OCI-LY3 (cell line): ENCODE results near the gene IFI35.

Experiments
- H2AFZ ChIP-seq: fragments of 200-600, 300-600 bp; shearing (Covaris generic); 2 replicates; pipeline ENCODE4 v1.6.0; 2014; ENCODE audit warnings: antibody characterized with exemption, low read depth, low read length
- H3K27ac ChIP-seq: fragments of 200-600, 300-600 bp; sonication (generic); 2 replicates; pipeline ENCODE4 v1.5.1; 2014; ENCODE audit warnings: mild to moderate bottlenecking, low read length, moderate library complexity, mixed read lengths
- H3K27me3 ChIP-seq: fragments of 200-600, 300-600 bp; sonication (generic); 2 replicates; pipeline ENCODE4 v1.6.1; 2014; ENCODE audit warnings: low read depth, low read length, mixed read lengths
- H3K36me3 ChIP-seq: fragments of 200-600, 300-600 bp; sonication (generic); replicated peaks from 2 replicates; pipeline ENCODE3; 2014; ENCODE audit warnings: low read depth, low read length, mixed read lengths
- H3K4me1 ChIP-seq: fragments of 300-600, 200-600 bp; sonication (generic); 2 replicates; pipeline ENCODE4 v1.6.1; 2014; ENCODE audit warnings: low read length, mixed read lengths
- H3K4me2 ChIP-seq: fragments of 200-600, 300-600 bp; sonication (generic); 2 replicates; pipeline ENCODE4 v1.6.1; 2014; ENCODE audit warnings: low read length, mixed read lengths
- H3K4me3 ChIP-seq: fragments of 300-600, 200-600 bp; sonication (generic); 2 replicates; pipeline ENCODE4 v1.5.1; 2014; ENCODE audit warnings: antibody characterized with exemption, mild to moderate bottlenecking, low read length, moderate library complexity
- H3K79me2 ChIP-seq: fragments of 300-600, 200-600 bp; shearing (Covaris generic); 2 replicates; pipeline ENCODE4 v1.6.1; 2014; ENCODE audit warnings: mild to moderate bottlenecking, low read length, mixed read lengths
- H3K9ac ChIP-seq: fragments of 300-600, 200-600 bp; shearing (Covaris generic); 2 replicates; pipeline ENCODE4 v1.6.0; 2014; ENCODE audit warnings: mild to moderate bottlenecking, low read length, moderate library complexity
- H3K9me3 ChIP-seq: fragments of 200-600, 300-600 bp; shearing (Covaris generic); 2 replicates; pipeline ENCODE4 v1.6.1; 2014; ENCODE audit warnings: low read length, mixed read lengths; ENCODE audit not compliant: insufficient read depth
- H4K20me1 ChIP-seq: fragments of 200-600, 300-600 bp; sonication (generic); 2 replicates; pipeline ENCODE4 v1.6.1; 2016; ENCODE audit warnings: low read length, mixed read lengths; ENCODE audit not compliant: insufficient read depth
- EZH2phosphoT487 ChIP-seq: fragments of 200-600 bp; shearing (Covaris generic); IDR thresholded peaks from 2 replicates; pipeline ENCODE4 v1.6.1; 2018; ENCODE audit warnings: antibody characterized with exemption, mixed run types, low read depth
- TF ChIP-seq, protein P1 (sequence below): fragments of 200-600, 300-600 bp; sonication (generic); IDR thresholded peaks from 2 replicates; pipeline ENCODE4 v1.5.1; 2014; ENCODE audit warnings: antibody characterized with exemption, low read length, low read depth

IFI35 gene

GRCh38 chr17:42979511-42980273 is 26.9 kb upstream of the IFI35 start, which contains the start of gene PTGES3L:
Gene PTGES3L, minus strand, starts transcription at chr17:42980080. Its CDS starts 27 bp downstream, at chr17:42980053.
- 0 out of 2 replicates have a peak within 1 kb of the TSS, but pooled peaks have one; percentile 19 for H2AFZ ChIP-seq
- peak within 1 kb of the TSS; percentile 95 for H3K9ac ChIP-seq
- peaks cover 5% of the 10 kb centered on the region; the same call in 1 of the 2 replicates for H4K20me1 ChIP-seq
- TF ChIP-seq EZH2phosphoT487, result no peak
- TF ChIP-seq, protein P1, sequence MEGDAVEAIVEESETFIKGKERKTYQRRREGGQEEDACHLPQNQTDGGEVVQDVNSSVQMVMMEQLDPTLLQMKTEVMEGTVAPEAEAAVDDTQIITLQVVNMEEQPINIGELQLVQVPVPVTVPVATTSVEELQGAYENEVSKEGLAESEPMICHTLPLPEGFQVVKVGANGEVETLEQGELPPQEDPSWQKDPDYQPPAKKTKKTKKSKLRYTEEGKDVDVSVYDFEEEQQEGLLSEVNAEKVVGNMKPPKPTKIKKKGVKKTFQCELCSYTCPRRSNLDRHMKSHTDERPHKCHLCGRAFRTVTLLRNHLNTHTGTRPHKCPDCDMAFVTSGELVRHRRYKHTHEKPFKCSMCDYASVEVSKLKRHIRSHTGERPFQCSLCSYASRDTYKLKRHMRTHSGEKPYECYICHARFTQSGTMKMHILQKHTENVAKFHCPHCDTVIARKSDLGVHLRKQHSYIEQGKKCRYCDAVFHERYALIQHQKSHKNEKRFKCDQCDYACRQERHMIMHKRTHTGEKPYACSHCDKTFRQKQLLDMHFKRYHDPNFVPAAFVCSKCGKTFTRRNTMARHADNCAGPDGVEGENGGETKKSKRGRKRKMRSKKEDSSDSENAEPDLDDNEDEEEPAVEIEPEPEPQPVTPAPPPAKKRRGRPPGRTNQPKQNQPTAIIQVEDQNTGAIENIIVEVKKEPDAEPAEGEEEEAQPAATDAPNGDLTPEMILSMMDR, result no peak
- H3K27me3 ChIP-seq, result no peaks in the 10 kb centered on the region
- peak within 1 kb of the TSS; percentile 98 for H3K4me2 ChIP-seq
- peak within 1 kb of the TSS; percentile 83 for H3K4me3 ChIP-seq
- H3K9me3 ChIP-seq, result no peaks in the 10 kb centered on the region
- H3K79me2 ChIP-seq, result peaks cover 50% of the 10 kb centered on the region
- peaks cover 50% of the 10 kb centered on the region for H3K4me1 ChIP-seq
- peaks cover 13% of the 10 kb centered on the region for H3K36me3 ChIP-seq
- peak within 1 kb of the TSS; percentile 88 for H3K27ac ChIP-seq

DNA sequence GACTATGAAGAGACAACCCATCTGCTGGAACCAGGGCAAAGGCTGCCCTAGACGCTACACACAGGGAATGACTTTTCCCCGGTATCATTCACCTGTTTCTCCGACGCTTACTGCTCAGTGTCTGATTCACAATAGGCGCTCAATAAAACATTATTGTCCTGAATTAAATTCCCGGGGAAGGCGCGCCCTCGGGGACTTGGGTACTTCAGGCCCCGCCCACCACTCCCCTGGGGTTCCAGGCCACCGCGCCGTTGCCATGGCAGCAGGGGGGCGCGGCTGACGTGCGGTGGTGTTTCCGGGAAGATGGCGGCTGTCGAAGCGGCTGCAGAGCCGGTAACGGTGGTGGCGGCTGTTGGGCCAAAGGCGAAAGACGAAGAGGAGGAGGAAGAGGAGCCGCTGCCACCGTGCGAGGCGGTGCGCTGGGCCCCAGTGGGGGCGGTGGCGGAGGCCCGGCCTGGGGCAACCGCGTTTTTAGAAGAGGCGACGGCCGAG is 26.3 kb upstream of the IFI35 start, which contains the start of gene RUNDC1:
TSS of gene RUNDC1 (plus strand) at position 292 of the 492 bp plus-strand sequence. CDS start at position 304, 12 bp downstream.
- Histone ChIP-seq H3K79me2 (peaks cover 50% of the 10 kb centered on the region), H3K9ac (peak within 1 kb of the TSS; percentile 95), H3K9me3 (no peaks in the 10 kb centered on the region), H3K27ac (peak within 1 kb of the TSS; percentile 88), H4K20me1 (peaks cover 5% of the 10 kb centered on the region; the same call in 1 of the 2 replicates), H2AFZ (0 out of 2 replicates have a peak within 1 kb of the TSS, but pooled peaks have one; percentile 19), H3K4me2 (peak within 1 kb of the TSS; percentile 98), H3K27me3 (no peaks in the 10 kb centered on the region), H3K4me1 (peaks cover 51% of the 10 kb centered on the region), H3K4me3 (peak within 1 kb of the TSS; percentile 83), H3K36me3 (peaks cover 13% of the 10 kb centered on the region)
- TF ChIP-seq EZH2phosphoT487, result no peak
- TF ChIP-seq, protein P1, result no peak

- no peak for TF ChIP-seq EZH2phosphoT487
- TF ChIP-seq, protein P1, result peak; percentile 22
- no peaks in the 10 kb centered on the region for H3K27me3 ChIP-seq
- no peaks in the 10 kb centered on the region for H3K9me3 ChIP-seq
- peaks cover 13% of the 10 kb centered on the region for H3K36me3 ChIP-seq
- H4K20me1 ChIP-seq, result peaks cover 5% of the 10 kb centered on the region; the same call in 1 of the 2 replicates
- H3K9ac ChIP-seq, result peak overlapping the region; percentile 95
- H2AFZ ChIP-seq, result no peak overlapping the region
- H3K79me2 ChIP-seq, result peaks cover 53% of the 10 kb centered on the region
- H3K27ac ChIP-seq, result peak overlapping the region; percentile 88
- peaks cover 50% of the 10 kb centered on the region for H3K4me1 ChIP-seq
- H3K4me2 ChIP-seq, result peak overlapping the region; percentile 98
- H3K4me3 ChIP-seq, result peak overlapping the region; percentile 83
These were observed 25.7 kb upstream of the IFI35 start for GRCh38 chr17:42980766-42981397.

- Histone ChIP-seq H3K27me3 (no peaks in the 10 kb centered on the region), H2AFZ (no peak overlapping the region), H3K79me2 (peaks cover 67% of the 10 kb centered on the region), H3K9ac (no peak overlapping the region), H3K27ac (no peak overlapping the region), H3K9me3 (no peaks in the 10 kb centered on the region), H3K4me1 (peaks cover 48% of the 10 kb centered on the region), H3K4me3 (no peak overlapping the region; the same call in 1 of the 2 replicates), H4K20me1 (peaks cover 5% of the 10 kb centered on the region; the same call in 1 of the 2 replicates), H3K36me3 (peaks cover 22% of the 10 kb centered on the region), H3K4me2 (peak overlapping the region; percentile 98)
- TF ChIP-seq, protein P1, result no peak
- no peak for TF ChIP-seq EZH2phosphoT487
These were observed 24.3 kb upstream of the IFI35 start for GRCh38 chr17:42982266-42982665.
